ENCODE measurements around the gene STK33. TPM values are rescaled to one million over a fixed set of nuclear protein-coding genes. Genes with fewer than 3 reads are reported as not detected.
"Not testable (repeated sequence)": the region's sequence is repeated elsewhere in the genome, so short reads cannot be mapped to it uniquely, and the experiment has no call there.

STK33 gene
- total RNA-seq, 2 donors from 2014 or later, result 15.6 to 23.1 TPM

GRCh38 chr11:8477151-8477550 is 116.9 kb downstream of the STK33 start:
- ATAC-seq, result no peak
- no peak for DNase-seq
- intact Hi-C loops (cut with DNase I), result no loop called here

DNA sequence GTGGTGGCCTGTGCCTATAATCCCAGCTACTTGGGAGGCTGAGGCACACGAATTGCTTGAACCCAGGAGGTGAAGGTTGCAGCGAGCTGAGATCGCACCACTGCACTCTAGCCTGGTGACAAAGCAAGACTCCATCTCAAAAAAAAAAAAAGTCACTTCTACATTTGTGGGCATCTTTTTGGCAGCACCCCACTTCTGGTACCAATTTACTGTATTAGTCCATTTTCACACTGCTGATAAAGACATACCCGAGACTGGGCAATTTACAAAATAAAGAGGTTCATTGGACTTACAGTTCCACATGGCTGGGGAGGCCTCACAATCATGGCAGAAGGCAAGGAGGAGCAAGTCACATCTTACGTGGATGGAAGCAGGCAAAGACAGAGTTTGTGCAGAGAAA is 126.2 kb downstream of the STK33 start:
- ATAC-seq; DNase-seq; intact Hi-C loops (cut with DNase I): not testable (repeated sequence)

DNA sequence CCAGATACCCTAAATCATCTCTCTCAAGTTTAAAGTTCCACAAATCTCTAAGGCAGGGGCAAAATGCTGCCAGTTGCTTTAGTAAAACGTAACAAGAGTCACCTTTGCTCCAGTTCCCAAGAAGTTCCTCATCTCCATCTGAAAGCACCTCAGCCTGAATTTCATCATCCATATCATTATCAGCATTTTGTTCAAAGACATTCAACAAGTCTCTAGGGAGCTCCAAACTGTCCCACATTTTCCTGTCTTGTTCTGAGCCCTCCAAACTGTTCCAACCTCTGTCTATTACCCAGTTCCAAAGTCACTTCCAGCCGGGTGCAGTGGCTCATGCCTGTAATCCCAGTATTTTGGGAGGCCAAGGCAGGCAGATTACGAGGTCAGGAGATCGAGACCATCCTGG is 126.7 kb downstream of the STK33 start:
- ATAC-seq; DNase-seq; intact Hi-C loops (cut with DNase I): not testable (repeated sequence)

- intact Hi-C loops (cut with DNase I); ATAC-seq; DNase-seq: not testable (repeated sequence)
Measured at GRCh38 chr11:8466884-8467283, 127.1 kb downstream of the STK33 start.

DNA sequence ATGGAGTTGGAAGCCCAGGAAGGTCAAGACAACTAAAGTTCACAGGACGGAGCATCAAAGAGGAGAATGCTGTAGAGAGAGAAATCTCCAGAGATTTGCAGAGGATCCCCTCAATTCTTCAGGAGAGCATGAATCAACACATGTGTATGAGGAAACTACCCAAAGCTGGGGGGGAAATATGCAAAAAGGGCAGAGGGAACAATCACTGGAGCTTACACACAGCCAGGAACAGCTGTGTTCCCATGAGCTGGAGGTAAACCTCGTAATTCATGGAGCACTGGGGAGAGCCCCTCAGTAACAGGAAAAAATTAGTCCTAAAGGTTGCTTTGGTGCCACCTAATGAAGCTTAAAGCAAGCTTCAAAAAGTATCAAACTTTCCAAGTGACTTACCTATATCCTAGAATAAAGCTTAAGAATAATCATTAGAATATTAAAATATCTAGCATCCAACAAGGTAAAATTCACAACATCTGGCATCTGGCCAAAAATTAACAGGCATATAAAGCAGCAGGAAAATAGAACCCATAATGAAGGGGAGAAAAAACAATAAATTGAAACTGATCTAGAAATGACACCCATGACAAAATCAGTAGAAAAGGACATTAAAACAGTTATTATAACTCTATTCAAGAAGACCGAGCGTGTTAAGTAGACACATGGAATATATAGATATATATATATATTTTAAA is 134.2 kb downstream of the STK33 start:
- intact Hi-C loops (cut with DNase I), result no loop called here
- ATAC-seq (no peak), DNase-seq (no peak)

DNA sequence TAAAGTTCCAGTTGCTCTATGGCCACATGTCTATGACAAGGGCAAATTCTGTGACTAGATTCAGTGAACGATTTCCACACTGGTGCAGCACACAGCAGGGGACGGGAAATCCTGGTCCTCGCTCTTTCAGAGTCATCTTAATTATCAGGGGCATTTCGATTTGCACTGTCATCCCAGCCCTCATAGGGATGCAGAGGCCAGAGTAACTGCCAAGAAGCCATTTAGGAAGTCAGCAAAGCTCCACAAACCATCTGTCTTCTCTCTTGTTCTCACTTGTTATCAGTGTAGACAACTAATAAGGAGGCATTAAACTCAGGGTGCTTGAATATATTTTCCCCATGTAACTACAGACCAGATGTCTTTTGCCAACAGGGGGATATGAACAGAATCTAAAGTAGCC is 151.7 kb downstream of the STK33 start:
- DNase-seq (no peak), ATAC-seq (no peak)
- intact Hi-C loops (cut with DNase I), result no loop called here

GRCh38 chr11:8440649-8441048 is 153.4 kb downstream of the STK33 start:
- no peak for DNase-seq
- intact Hi-C loops (cut with DNase I), result no loop called here
- ATAC-seq, result no peak

DNA sequence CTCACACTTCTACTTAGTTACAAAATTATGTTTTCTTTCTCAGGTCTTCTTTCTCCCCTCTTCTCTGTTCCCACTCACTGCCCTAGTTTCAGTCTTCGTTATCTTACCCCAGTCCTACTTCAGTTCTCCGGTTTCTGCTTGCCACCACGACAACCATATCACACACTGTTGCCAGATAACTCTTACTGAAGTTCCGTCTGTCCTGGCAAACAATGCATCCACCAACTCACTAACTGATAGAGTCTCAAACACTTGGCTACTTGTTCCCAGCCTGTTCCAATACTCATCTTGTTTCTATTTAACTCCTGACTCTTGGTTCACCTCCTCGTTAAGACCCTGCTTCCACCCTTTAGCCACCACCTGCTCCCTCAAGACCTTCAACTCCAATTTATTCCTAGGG is 164.5 kb downstream of the STK33 start:
- intact Hi-C loops (cut with DNase I), result no loop called here
- no peak for DNase-seq
- ATAC-seq, result peak in 1 of 2 donors; percentile 36

GRCh38 chr11:8426076-8426475 is 168.0 kb downstream of the STK33 start:
- DNase-seq, result no peak
- intact Hi-C loops (cut with DNase I), result no loop called here
- ATAC-seq, result no peak

DNA sequence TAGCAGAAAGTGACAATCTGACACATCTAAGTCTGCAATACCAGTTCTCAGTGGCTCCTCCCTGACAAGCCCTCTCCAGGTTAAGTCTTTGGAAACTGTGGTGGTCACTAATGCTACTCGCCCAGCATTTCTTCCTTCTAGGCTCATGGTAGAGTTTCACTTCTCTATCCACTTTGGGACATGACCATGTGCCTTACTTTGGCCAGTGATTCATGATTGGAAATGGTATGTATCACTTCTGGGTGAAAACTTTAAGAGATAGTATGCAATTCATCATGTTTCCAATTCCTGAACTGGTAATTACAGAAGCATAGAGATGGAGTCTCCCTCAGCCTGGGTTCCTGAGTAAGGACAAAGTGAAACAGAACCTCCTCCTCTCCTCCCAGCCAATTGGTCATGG is 178.8 kb downstream of the STK33 start:
- intact Hi-C loops (cut with DNase I), result no loop called here
- no peak for ATAC-seq
- no peak for DNase-seq

DNA sequence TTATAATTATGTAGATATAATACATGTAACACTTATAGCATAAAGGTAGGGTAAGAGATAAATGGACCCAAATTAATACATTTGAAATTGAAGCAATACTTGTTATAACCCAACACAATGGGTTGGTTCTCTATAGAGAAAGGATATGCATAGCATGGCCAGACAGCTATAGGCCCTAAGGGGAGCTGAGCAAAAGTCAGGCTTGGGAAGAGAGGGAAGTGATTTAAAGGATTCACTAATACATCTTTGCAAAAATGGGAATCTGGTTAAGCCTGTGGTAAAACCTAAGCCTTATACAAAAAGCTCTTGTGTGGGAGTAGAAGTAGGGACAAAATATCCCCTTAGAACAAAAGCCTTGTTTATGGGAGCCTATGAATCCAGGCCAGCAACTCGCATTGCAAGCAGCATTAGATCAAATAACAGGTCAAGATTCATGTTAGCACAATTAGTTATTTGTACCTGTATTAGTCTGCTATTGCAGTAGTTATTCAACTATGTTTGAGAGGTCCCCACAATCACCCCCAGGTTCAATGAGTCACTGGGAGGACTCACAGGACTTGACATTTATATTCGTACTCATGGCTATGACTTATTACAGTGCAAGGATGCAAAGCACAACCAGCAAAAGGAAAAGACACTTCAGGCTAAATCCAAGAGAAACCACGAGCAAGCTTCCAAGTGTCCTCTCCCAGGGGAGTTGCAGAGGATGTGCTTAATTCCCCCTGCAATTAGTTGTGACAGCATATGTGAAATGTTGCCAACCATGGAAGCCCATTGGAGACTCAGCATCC is 185.7 kb downstream of the STK33 start:
- no peak for ATAC-seq
- intact Hi-C loops (cut with DNase I), result no loop called here
- no peak for DNase-seq

GRCh38 chr11:8403310-8403709 is 190.7 kb downstream of the STK33 start:
- no peak for ATAC-seq
- intact Hi-C loops (cut with DNase I), result no loop called here
- no peak for DNase-seq

GRCh38 chr11:8392886-8393285 is 201.1 kb downstream of the STK33 start:
- no peak for DNase-seq
- ATAC-seq, result no peak
- intact Hi-C loops (cut with DNase I), result no loop called here

DNA sequence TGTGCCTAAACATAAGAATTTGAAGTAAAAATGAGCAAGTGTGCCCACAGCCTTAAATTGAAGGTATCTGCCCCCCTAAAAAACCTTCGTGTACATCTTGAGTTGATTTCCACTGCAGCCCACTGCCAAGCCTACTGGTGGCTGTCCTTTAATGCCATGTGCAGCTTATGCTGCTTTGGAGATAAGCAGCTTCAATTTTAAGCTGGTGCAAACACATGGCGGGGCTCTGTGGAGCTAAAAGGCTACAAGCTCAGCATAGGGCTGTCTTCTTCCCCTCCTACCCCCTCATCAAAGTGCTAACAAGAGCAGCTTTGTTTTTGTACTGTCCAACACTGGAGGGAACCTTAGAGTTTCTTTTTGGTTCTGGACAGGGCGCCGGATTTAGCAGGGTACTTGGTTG is 201.9 kb downstream of the STK33 start:
- ATAC-seq (no peak), DNase-seq (no peak)
- intact Hi-C loops (cut with DNase I), result no loop called here

- ATAC-seq (no peak), DNase-seq (no peak)
- intact Hi-C loops (cut with DNase I), result no loop called here
Measured at GRCh38 chr11:8390851-8391612, 203.0 kb downstream of the STK33 start.

- intact Hi-C loops (cut with DNase I), result no loop called here
- ATAC-seq (peak; percentile 57), DNase-seq (no peak)
Measured at GRCh38 chr11:8389029-8389996, 204.7 kb downstream of the STK33 start.

- intact Hi-C loops (cut with DNase I), result no loop called here
- ATAC-seq, result no peak
- DNase-seq, result no peak
Measured at GRCh38 chr11:8387693-8388092, 206.3 kb downstream of the STK33 start.

- no peak for DNase-seq
- intact Hi-C loops (cut with DNase I), result no loop called here
- no peak for ATAC-seq
Measured at GRCh38 chr11:8387141-8387540, 206.9 kb downstream of the STK33 start.
